Stimulated activated CD8-positive, alpha-beta memory T cell treated with anti-CD3 and anti-CD28 coated beads, Interleukin-12 subunit alpha, Interleukin-12 subunit beta, amount 100 ng/mL, for 24 hours (primary cell): Measurements from ENCODE around the gene TIPARP.
"Not testable (repeated sequence)": the region's sequence is repeated elsewhere in the genome, so short reads cannot be mapped to it uniquely, and the experiment has no call there.

Experiments
- DNase-seq: peaks from one replicate; pipeline ENCODE4 v3.0.0-alpha.2; 2020; ENCODE audit errors: extremely low read depth

The TIPARP gene

GRCh38 chr3:156649681-156650080 lies 24.7 kb upstream of the TIPARP start:
- DNase-seq = no peak

- DNase-seq = not testable (repeated sequence)
Observed at GRCh38 chr3:156652661-156653060, 21.7 kb upstream of the TIPARP start.

GRCh38 chr3:156654834-156655233 lies 19.6 kb upstream of the TIPARP start:
- no peak for DNase-seq

- no peak for DNase-seq
Observed at GRCh38 chr3:156655819-156656550, 18.4 kb upstream of the TIPARP start.

- no peak for DNase-seq
Observed at GRCh38 chr3:156657440-156657839, 16.9 kb upstream of the TIPARP start.

- DNase-seq = no peak
Observed at GRCh38 chr3:156657862-156658731, 16.3 kb upstream of the TIPARP start.

- no peak for DNase-seq
Observed at GRCh38 chr3:156658732-156659090, 15.7 kb upstream of the TIPARP start.

GRCh38 chr3:156659260-156659659 lies 15.1 kb upstream of the TIPARP start:
- DNase-seq = no peak

GRCh38 chr3:156661155-156661554 lies 13.2 kb upstream of the TIPARP start:
- DNase-seq = no peak

- DNase-seq = no peak
Observed at GRCh38 chr3:156664011-156664830, 10.2 kb upstream of the TIPARP start.

GRCh38 chr3:156664831-156665178 lies 9.6 kb upstream of the TIPARP start:
- no peak for DNase-seq

- DNase-seq = no peak
Observed at GRCh38 chr3:156665291-156665690, 9.1 kb upstream of the TIPARP start.

- DNase-seq = no peak
Observed at GRCh38 chr3:156666073-156666472, 8.3 kb upstream of the TIPARP start.

GRCh38 chr3:156668073-156668763 lies 6.2 kb upstream of the TIPARP start:
- no peak for DNase-seq

- no peak for DNase-seq
Observed at GRCh38 chr3:156670077-156670476, 4.3 kb upstream of the TIPARP start.

- no peak for DNase-seq
Observed at GRCh38 chr3:156670652-156671051, 3.7 kb upstream of the TIPARP start.

GRCh38 chr3:156673732-156674045 lies 701 bp upstream of the TIPARP start:
- DNase-seq = no peak

GRCh38 chr3:156674911-156675829 lies 780 bp downstream of the TIPARP start:
- DNase-seq = no peak

GRCh38 chr3:156675830-156676767 lies 1.7 kb downstream of the TIPARP start:
- no peak for DNase-seq
